T-helper 17 cell (primary cell): ENCODE measurements around the gene JMJD1C. TPM values are rescaled to one million over a fixed set of nuclear protein-coding genes. Genes with fewer than 3 reads are reported as not detected.

Experiments used
- ATAC-seq: fragments of 150-1000 bp; cut with Tn5 transposase; 2 replicates; pipeline ENCODE4 v1.10.0; 2021; ENCODE audit warnings: mild to moderate bottlenecking, moderate library complexity
- DNase-seq, 3 donors: peaks; one replicate each; pipeline versions ENCODE4 v3.0.0 to v3.0.0-alpha.2; 2020 to 2021
- H3K9me3 ChIP-seq: one replicate; pipeline ENCODE4 v1.7.0; 2013; ENCODE audit warnings: low read length, mild to moderate bottlenecking; ENCODE audit not compliant: control insufficient read depth, poor library complexity, severe bottlenecking
- H3K27ac Mint-ChIP-seq: one replicate; pipeline ENCODE4 v1.8.0; 2022; ENCODE audit warnings: mild to moderate bottlenecking, moderate library complexity, mixed read lengths
- H3K27me3 Mint-ChIP-seq: one replicate; pipeline ENCODE4 v1.8.0; 2022; ENCODE audit warnings: mixed read lengths
- H3K36me3 Mint-ChIP-seq: one replicate; pipeline ENCODE4 v1.8.0; 2022; ENCODE audit warnings: low read depth, mixed read lengths
- H3K4me1 Mint-ChIP-seq: one replicate; pipeline ENCODE4 v1.8.0; 2022; ENCODE audit warnings: mild to moderate bottlenecking, mixed read lengths
- H3K4me3 Mint-ChIP-seq: one replicate; pipeline ENCODE4 v1.8.0; 2022; ENCODE audit warnings: mild to moderate bottlenecking, moderate library complexity, mixed read lengths
- total RNA-seq, 4 donors: library from RNA in 2 of 4; stranded (reverse) in 2 of 4; gene quantifications; one replicate each; pipeline ENCODE4 v1.2.3 and lab custom pipeline; 2022 to 2026

JMJD1C gene
- total RNA-seq, 2 donors from 2014 or later = 215 to 279 TPM

DNA sequence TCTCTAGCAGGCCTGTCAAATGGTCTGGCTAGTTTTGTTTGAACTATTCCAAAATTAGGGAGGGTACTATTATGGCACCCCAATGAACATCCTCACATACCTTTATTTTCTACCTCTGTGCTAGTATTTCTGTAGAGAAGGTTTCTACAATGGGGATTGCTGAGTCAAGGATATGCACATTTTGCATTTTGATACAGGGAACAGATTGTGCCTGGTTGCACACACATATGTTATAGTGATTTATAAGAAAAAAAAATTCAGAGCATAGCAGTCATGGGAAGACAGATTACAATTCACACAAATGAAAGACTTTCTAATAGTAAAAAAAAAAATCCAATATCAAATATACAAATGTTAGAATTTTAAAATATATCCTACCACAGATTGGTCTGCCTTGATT is 346.7 kb downstream of the JMJD1C start:
- H3K4me1 Mint-ChIP-seq = no peaks in the 10 kb centered on the region
- no peaks in the 10 kb centered on the region for H3K9me3 ChIP-seq
- no peak overlapping the region for H3K4me3 Mint-ChIP-seq
- peaks cover 2% of the 10 kb centered on the region for H3K36me3 Mint-ChIP-seq
- no peak overlapping the region for H3K27ac Mint-ChIP-seq
- ATAC-seq (no peak), DNase-seq (no peak)
- H3K27me3 Mint-ChIP-seq = peaks cover 5% of the 10 kb centered on the region

Other genes with a start within 250 kb of the JMJD1C start
- gene REEP3, start 55.4 kb upstream of the JMJD1C start, total RNA-seq = 10 to 100 TPM; 21.1 TPM